GM20431 (cell line): ENCODE data around the gene NME7.

Source experiments
- in situ Hi-C: fragments of 300-500 bp; cut with MseI, MboI; formaldehyde crosslinking; loops from one replicate; pipeline ENCODE4 v1.15.0; 2020; ENCODE audit warnings: low sequenced_read_pairs; ENCODE audit not compliant: unreplicated experiment

The NME7 gene

DNA sequence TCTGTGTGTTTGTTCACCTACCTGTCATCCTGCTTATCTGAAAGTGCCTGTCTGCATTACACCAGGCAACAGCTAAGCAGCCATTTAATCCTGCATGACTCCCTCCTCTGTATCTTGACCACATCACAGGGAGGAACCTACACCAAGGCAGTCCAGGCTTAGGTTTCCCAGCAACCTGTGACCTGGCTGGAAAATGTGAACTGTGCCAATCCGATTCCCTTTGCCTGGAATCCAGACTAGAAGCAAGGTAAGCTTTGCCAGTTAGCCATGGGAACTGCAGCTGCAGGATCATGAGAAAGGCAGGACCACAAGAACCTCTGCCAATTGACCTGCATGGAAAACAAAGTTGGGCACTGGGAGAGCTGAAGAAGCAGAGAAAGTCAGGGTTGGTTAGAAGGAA lies 267.4 kb downstream of the NME7 start:
- in situ Hi-C loops: no loop called here

DNA sequence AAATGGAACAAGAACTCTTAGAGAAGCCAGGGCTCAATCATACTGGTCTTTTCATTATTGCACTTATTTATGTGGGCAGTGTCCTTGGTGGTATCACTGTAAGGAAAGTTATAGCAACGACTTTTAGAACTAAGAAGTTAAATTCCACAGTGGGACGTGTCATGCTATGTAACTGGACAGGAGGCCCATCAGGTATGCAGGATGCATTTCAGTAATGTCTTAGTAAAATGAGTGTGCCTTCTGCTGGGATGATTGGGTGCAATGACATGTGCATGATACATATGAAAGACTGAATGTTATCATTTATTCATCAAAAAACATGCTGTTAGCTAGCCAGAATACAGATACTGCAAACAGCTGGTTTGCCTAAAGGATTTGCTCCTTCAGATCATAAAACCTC lies 268.0 kb downstream of the NME7 start:
- in situ Hi-C loops: no loop called here

DNA sequence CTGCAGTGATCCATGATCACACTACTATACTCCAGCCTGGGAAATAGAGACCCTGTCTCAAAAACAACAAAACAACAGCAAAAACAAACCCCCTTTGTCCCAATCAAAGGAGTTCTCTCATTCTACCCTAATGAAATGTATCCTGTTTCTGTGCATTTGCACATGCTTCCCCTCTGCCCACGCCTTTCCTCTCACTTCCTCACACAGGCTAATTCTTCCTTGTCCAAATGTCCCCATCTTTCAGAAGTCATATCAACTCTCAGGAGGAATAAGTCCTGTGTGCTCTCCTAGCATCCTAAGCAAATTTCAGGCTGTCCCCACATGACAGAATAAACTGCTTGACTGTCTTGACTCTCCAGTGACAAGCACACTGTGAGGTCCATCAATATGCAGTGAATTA lies 269.2 kb downstream of the NME7 start:
- in situ Hi-C loops: no loop called here

GRCh38 chr1:169094897-169095569 lies 272.6 kb downstream of the NME7 start:
- in situ Hi-C loops: no loop called here

GRCh38 chr1:169092399-169092798 lies 275.2 kb downstream of the NME7 start:
- in situ Hi-C loops: no loop called here

- in situ Hi-C loops: no loop called here
Measured at GRCh38 chr1:169091480-169091941, 276.1 kb downstream of the NME7 start.

DNA sequence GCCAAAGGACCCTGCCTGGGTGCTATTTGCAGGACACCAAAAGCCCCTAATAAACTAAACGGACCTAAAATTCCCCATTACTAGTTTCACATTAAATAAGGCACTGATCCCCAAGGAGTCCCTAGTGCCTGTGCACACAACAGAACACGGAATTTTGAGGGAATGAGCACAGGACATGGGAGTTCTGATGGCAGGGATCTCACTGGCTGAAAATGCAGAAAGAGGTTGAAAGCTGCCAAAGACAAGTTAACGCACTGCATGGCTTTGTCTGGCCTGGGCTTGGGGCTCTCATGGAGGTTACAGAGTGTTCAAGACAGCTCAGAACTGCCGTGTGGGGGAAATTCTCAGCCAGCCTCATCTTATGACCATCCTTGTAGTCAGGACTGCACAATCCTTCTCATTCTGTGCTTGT lies 276.7 kb downstream of the NME7 start:
- in situ Hi-C loops: no loop called here

GRCh38 chr1:169090308-169090899 lies 277.2 kb downstream of the NME7 start:
- in situ Hi-C loops: no loop called here

DNA sequence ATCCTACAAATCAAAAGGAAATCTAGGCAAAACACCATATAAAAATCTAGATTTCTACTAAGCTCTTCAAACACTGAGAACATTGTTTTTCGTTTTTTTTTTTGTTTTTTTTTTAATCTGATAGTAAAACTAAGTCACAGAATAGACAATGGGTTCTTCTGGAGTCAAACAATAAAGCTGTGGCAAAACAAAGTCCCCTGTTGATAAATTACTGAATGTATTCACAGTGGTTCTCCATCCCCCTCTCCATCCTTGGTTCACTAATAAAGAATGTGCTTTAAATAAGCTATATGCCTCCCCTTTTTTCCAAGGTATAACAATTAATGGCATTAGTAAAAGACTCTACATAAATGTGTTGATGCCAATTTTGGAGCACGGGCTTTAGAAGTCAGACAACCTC lies 277.8 kb downstream of the NME7 start:
- in situ Hi-C loops: no loop called here

DNA sequence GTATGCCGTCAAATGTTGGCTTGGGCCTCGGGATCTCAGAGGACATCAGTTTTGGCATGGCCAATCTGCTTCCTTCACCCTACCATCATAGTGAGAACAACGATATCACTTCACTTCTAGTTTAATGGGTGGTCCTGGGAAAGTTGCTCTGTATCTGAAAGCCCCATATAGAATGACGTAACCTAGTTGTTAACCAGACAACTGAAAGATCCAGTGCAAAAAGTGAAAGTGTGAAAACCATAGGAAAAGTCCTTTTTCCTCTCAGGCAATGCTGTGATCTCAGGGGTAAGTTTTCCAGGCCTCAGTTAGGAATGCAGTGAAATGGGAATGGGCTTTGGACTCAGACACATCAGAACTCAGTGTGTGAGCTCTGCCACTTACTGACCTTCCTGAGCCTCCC lies 279.7 kb downstream of the NME7 start:
- in situ Hi-C loops: no loop called here

GRCh38 chr1:169086603-169087455 lies 280.8 kb downstream of the NME7 start:
- in situ Hi-C loops: no loop called here

DNA sequence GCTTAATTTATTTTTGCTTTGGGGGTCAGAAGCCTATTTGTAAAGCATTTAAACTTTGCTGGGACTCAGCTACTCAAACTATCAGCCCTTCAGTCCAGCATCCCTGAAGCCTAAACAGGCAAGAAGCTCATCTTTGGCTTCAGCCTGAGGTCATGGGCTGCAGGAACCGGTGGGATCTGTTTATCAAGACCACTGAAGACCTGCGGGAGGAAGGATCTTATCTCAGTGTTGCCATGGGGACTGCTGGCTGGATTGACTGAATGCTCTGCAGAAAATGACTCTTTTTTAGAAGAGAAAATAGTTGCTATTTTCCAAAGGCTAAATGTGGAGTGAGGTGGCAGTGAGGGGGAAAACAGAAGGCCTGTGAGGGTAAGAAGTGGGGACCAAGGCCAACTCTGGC lies 281.7 kb downstream of the NME7 start:
- in situ Hi-C loops: no loop called here
